HG03135 (cell line): ENCODE measurements around the gene DNAJC15.

Experiments used
- ATAC-seq: cut with Tn5 transposase; IDR thresholded peaks from one replicate; pipeline ENCODE4 v1.9.1; 2021; ENCODE audit warnings: mild to moderate bottlenecking, moderate library complexity; ENCODE audit not compliant: unreplicated experiment

The DNAJC15 gene

GRCh38 chr13:43123856-43124255 is 100.5 kb downstream of the DNAJC15 start:
- no peak for ATAC-seq

GRCh38 chr13:43124490-43124889 is 101.1 kb downstream of the DNAJC15 start:
- ATAC-seq: no peak

- ATAC-seq: no peak
Measured at GRCh38 chr13:43126420-43126819, 103.0 kb downstream of the DNAJC15 start.

- no peak for ATAC-seq
Measured at GRCh38 chr13:43127103-43127798, 103.9 kb downstream of the DNAJC15 start.

GRCh38 chr13:43127827-43128226 is 104.4 kb downstream of the DNAJC15 start:
- ATAC-seq: no peak

- no peak for ATAC-seq
Measured at GRCh38 chr13:43128504-43128961, 105.1 kb downstream of the DNAJC15 start.

GRCh38 chr13:43129066-43129465 is 105.7 kb downstream of the DNAJC15 start:
- ATAC-seq: no peak

- ATAC-seq: no peak
Measured at GRCh38 chr13:43129511-43130110, 106.2 kb downstream of the DNAJC15 start.

- no peak for ATAC-seq
Measured at GRCh38 chr13:43132257-43132656, 108.9 kb downstream of the DNAJC15 start.

- no peak for ATAC-seq
Measured at GRCh38 chr13:43132911-43133310, 109.5 kb downstream of the DNAJC15 start.

- no peak for ATAC-seq
Measured at GRCh38 chr13:43133792-43134191, 110.4 kb downstream of the DNAJC15 start.

GRCh38 chr13:43134868-43135267 is 111.5 kb downstream of the DNAJC15 start:
- ATAC-seq: no peak

- no peak for ATAC-seq
Measured at GRCh38 chr13:43135516-43135915, 112.1 kb downstream of the DNAJC15 start.

- no peak for ATAC-seq
Measured at GRCh38 chr13:43136920-43137575, 113.7 kb downstream of the DNAJC15 start.

GRCh38 chr13:43139211-43139610 is 115.8 kb downstream of the DNAJC15 start:
- no peak for ATAC-seq

GRCh38 chr13:43139921-43140320 is 116.5 kb downstream of the DNAJC15 start:
- no peak for ATAC-seq

GRCh38 chr13:43140985-43141384 is 117.6 kb downstream of the DNAJC15 start:
- no peak for ATAC-seq

GRCh38 chr13:43141685-43142084 is 118.3 kb downstream of the DNAJC15 start:
- ATAC-seq: no peak

GRCh38 chr13:43143591-43143990 is 120.2 kb downstream of the DNAJC15 start:
- ATAC-seq: no peak

GRCh38 chr13:43145534-43146196 is 122.3 kb downstream of the DNAJC15 start:
- no peak for ATAC-seq

- no peak for ATAC-seq
Measured at GRCh38 chr13:43146400-43146799, 123.0 kb downstream of the DNAJC15 start.
